Esophagus squamous epithelium (tissue), 5 donors: Measurements from ENCODE around the gene TRIM39. TPM values are rescaled to one million over a fixed set of nuclear protein-coding genes. Genes with fewer than 3 reads are reported as not detected.

ENCODE experiments used
- DNase-seq: peaks from one replicate; lab custom pipeline; 2025; lab: John Stamatoyannopoulos, UW
- H3K27ac ChIP-seq, 4 donors: fragments of 200-600 bp; sonication (generic); one replicate each; pipeline ENCODE4 v1.5.1; 2016 to 2019; ENCODE audit warnings: mild to moderate bottlenecking in 1 of 4
- H3K27me3 ChIP-seq, 4 donors: fragments of 200-600 bp; sonication (generic); 1 replicate in 3 of 4; 2 replicates in 1 of 4; pipeline versions ENCODE4 v1.5.1 to v1.6.0; 2017 to 2021; ENCODE audit warnings: antibody characterized with exemption in 1 of 4
- H3K36me3 ChIP-seq, 3 donors: fragments of 200-600 bp; sonication (generic); one replicate each; pipeline ENCODE4 v1.5.1; 2016 to 2019
- H3K4me1 ChIP-seq, 3 donors: fragments of 200-600 bp; sonication (generic); one replicate each; pipeline ENCODE4 v1.5.1; 2017 to 2019
- H3K4me3 ChIP-seq, 4 donors: fragments of 200-600 bp; sonication (generic); 1 replicate in 3 of 4; 2 replicates in 1 of 4; pipeline ENCODE4 v1.5.1; 2016 to 2019; ENCODE audit warnings: mild to moderate bottlenecking in 2 of 4, moderate library complexity in 1 of 4
- H3K9me3 ChIP-seq, 3 donors: fragments of 200-600 bp; sonication (generic); one replicate each; pipeline ENCODE4 v1.5.1; 2016 to 2019
- CTCF ChIP-seq, 6 experiments: fragments of 450-650 bp in 4 of 6; fragments of 200-600 bp in 2 of 6; sonication (generic) in 2 of 6; IDR thresholded peaks; one replicate each; pipeline ENCODE4 v1.5.1; 2016 to 2019; ENCODE audit warnings: antibody characterized with exemption in 6 of 6, mild to moderate bottlenecking in 4 of 6, moderate library complexity in 4 of 6
- POLR2A ChIP-seq, 4 donors: fragments of 450-650 bp; IDR thresholded peaks; one replicate each; pipeline ENCODE4 v1.6.1; 2017; ENCODE audit warnings: antibody characterized with exemption in 4 of 4, mild to moderate bottlenecking in 4 of 4, moderate library complexity in 3 of 4
- WGBS, 2 donors: methylation state at CpG; one replicate each; pipeline ENCODE4 v1.1.5; 2018; 5-methylcytosine and 5-hydroxymethylcytosine counted together
- intact Hi-C: fragments of 100-400 bp; cut with DNase I; formaldehyde crosslinking; loops from one replicate; pipeline ENCODE4 v1.15.0; 2022
- total RNA-seq, 4 donors: library from RNA; depleted of rRNA; stranded (reverse); fragments of >200 nt; gene quantifications; one replicate each; pipeline ENCODE4 v1.1.0, GENCODE V29; 2016
- donor health status: DM: yes; HTN: yes; CAD: no.

TRIM39 gene
- total RNA-seq, 4 donors from 2014 or later: 11.3 to 16.2 (median 15.1) TPM

GRCh38 chr6:30327232-30327746, 562 bp downstream of the TRIM39 start:
- Histone ChIP-seq H3K36me3 (peaks cover 0 to 34% (median 11%) of the 10 kb centered on the region in 3 donors), H3K9me3 (no peaks in the 10 kb centered on the region), H3K4me1 (peaks cover 16 to 65% (median 22%) of the 10 kb centered on the region in 3 donors), H3K27ac (peak overlapping the region; percentile 91 to 99 (median 98)), H3K27me3 (no peaks in the 10 kb centered on the region), H3K4me3 (peak overlapping the region; percentile 55 to 92 (median 80))
- TF ChIP-seq CTCF (IDR thresholded peaks at IDR 0.05) (no peak), POLR2A (IDR thresholded peaks at IDR 0.05) (no peak)
- DNase-seq: no peak
- 3 to 4% methylated on average over 12 to 13 of the region's 17 CpGs for WGBS, 2 donors
- intact Hi-C loops: no loop called here

GRCh38 chr6:30328397-30328796, 1.7 kb downstream of the TRIM39 start:
- intact Hi-C loops: no loop called here
- H3K27me3 ChIP-seq: no peaks in the 10 kb centered on the region
- no peaks in the 10 kb centered on the region for H3K9me3 ChIP-seq
- H3K4me1 ChIP-seq: peaks cover 16 to 54% (median 18%) of the 10 kb centered on the region in 3 donors
- H3K27ac ChIP-seq: no peak overlapping the region
- DNase-seq: no peak
- no peak for TF ChIP-seq POLR2A (IDR thresholded peaks at IDR 0.05)
- no peak for TF ChIP-seq CTCF (IDR thresholded peaks at IDR 0.05)
- H3K36me3 ChIP-seq: peaks cover 5 to 45% (median 11%) of the 10 kb centered on the region in 3 donors
- H3K4me3 ChIP-seq: no peak overlapping the region

GRCh38 chr6:30329331-30329730, 2.6 kb downstream of the TRIM39 start:
- WGBS, 2 donors: 92 to 100% methylated on average over 9 to 12 of the region's 12 CpGs
- no peak for DNase-seq
- intact Hi-C loops: no loop called here
- Histone ChIP-seq H3K9me3 (no peaks in the 10 kb centered on the region), H3K36me3 (peaks cover 5 to 54% (median 11%) of the 10 kb centered on the region in 3 donors), H3K27me3 (no peaks in the 10 kb centered on the region), H3K4me1 (peaks cover 16 to 45% (median 16%) of the 10 kb centered on the region in 3 donors), H3K4me3 (no peak overlapping the region), H3K27ac (peak overlapping the region in 1 of 4 donors; percentile 7)
- TF ChIP-seq CTCF (IDR thresholded peaks at IDR 0.05) (no peak), POLR2A (IDR thresholded peaks at IDR 0.05) (no peak)

GRCh38 chr6:30331981-30332380, 5.3 kb downstream of the TRIM39 start:
- Histone ChIP-seq H3K4me3 (no peak overlapping the region), H3K4me1 (peaks cover 4 to 30% (median 6%) of the 10 kb centered on the region in 3 donors), H3K27ac (peak overlapping the region in 2 of 4 donors; percentile 63 to 66), H3K27me3 (no peaks in the 10 kb centered on the region), H3K9me3 (no peaks in the 10 kb centered on the region), H3K36me3 (peaks cover 11 to 81% (median 25%) of the 10 kb centered on the region in 3 donors)
- 53 to 68% methylated on average over 3 of the region's 3 CpGs for WGBS, 2 donors
- no peak for DNase-seq
- TF ChIP-seq POLR2A (IDR thresholded peaks at IDR 0.05): no peak
- no peak for TF ChIP-seq CTCF (IDR thresholded peaks at IDR 0.05)
- intact Hi-C loops: no loop called here

GRCh38 chr6:30334075-30334783, 7.5 kb downstream of the TRIM39 start:
- Histone ChIP-seq H3K4me3 (no peak overlapping the region), H3K27ac (no peak overlapping the region), H3K36me3 (peaks cover 11 to 100% (median 35%) of the 10 kb centered on the region in 3 donors), H3K9me3 (no peaks in the 10 kb centered on the region), H3K27me3 (no peaks in the 10 kb centered on the region), H3K4me1 (peaks cover 0 to 18% (median 0%) of the 10 kb centered on the region in 3 donors)
- intact Hi-C loops: no loop called here
- TF ChIP-seq POLR2A (IDR thresholded peaks at IDR 0.05) (no peak), CTCF (IDR thresholded peaks at IDR 0.05) (no peak)
- DNase-seq: no peak
- 86 to 89% methylated on average over 2 of the region's 2 CpGs for WGBS, 2 donors
